ENCODE data around the gene GSK3B.

DNA sequence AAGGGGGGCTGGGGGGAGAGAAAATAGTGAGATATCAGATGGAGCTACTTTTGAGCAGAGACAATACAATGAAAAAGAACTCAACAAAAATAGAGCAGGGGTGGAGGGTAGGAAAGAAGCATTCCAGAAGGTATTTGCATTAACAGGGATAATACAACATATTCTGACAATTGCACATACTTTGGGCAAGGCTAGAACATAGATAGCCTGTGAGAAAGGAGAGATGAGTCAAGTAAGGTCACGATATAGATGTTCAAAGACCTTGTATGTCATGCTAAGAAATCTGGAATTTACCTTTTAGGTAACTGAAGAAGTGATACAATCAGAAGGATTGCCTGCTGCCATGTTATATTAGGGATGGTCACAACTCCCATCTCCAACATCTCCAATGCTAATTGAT is 155.2 kb downstream of the GSK3B start:
- TF ChIP-seq, protein P1, sequence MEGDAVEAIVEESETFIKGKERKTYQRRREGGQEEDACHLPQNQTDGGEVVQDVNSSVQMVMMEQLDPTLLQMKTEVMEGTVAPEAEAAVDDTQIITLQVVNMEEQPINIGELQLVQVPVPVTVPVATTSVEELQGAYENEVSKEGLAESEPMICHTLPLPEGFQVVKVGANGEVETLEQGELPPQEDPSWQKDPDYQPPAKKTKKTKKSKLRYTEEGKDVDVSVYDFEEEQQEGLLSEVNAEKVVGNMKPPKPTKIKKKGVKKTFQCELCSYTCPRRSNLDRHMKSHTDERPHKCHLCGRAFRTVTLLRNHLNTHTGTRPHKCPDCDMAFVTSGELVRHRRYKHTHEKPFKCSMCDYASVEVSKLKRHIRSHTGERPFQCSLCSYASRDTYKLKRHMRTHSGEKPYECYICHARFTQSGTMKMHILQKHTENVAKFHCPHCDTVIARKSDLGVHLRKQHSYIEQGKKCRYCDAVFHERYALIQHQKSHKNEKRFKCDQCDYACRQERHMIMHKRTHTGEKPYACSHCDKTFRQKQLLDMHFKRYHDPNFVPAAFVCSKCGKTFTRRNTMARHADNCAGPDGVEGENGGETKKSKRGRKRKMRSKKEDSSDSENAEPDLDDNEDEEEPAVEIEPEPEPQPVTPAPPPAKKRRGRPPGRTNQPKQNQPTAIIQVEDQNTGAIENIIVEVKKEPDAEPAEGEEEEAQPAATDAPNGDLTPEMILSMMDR (IDR thresholded peaks at IDR 0.05; ENCODE audit: poor library complexity), result no peak
- TF ChIP-seq EZH2 (IDR thresholded peaks at IDR 0.05; ENCODE audit: borderline replicate concordance) (no peak), EZH2phosphoT487 (IDR thresholded peaks at IDR 0.05; ENCODE audit: low read depth, severe bottlenecking, unreplicated experiment) (no peak)

Measured in hepatocyte (in vitro differentiated cells).